Fibroblast of the aortic adventitia (primary cell): ENCODE measurements around the gene TUT4. TPM values are rescaled to one million over a fixed set of nuclear protein-coding genes. Genes with fewer than 3 reads are reported as not detected.

Experiments
- DNase-seq: peaks from one replicate; pipeline ENCODE4 v3.0.0-alpha.2; 2010; ENCODE audit warnings: low read depth
- H3K4me3 ChIP-seq: 2 replicates; pipeline ENCODE4 v1.5.1; 2011; ENCODE audit warnings: low read depth, mild to moderate bottlenecking, control low read depth, low read length, moderate library complexity
- total RNA-seq: library from RNA; depleted of rRNA; stranded (reverse); fragments of >200 nt; gene quantifications from 2 replicates; pipeline ENCODE4 v1.2.3, GENCODE V29; 2012; ENCODE audit warnings: low replicate concordance
- TF ChIP-seq, protein P1 (sequence below): IDR thresholded peaks from 2 replicates; pipeline ENCODE4 v1.5.1; 2011; ENCODE audit warnings: mild to moderate bottlenecking, low read length, control low read depth, inconsistent platforms; ENCODE audit not compliant: insufficient read depth

The TUT4 gene
- total RNA-seq, 1 donor = 42.5 TPM

DNA sequence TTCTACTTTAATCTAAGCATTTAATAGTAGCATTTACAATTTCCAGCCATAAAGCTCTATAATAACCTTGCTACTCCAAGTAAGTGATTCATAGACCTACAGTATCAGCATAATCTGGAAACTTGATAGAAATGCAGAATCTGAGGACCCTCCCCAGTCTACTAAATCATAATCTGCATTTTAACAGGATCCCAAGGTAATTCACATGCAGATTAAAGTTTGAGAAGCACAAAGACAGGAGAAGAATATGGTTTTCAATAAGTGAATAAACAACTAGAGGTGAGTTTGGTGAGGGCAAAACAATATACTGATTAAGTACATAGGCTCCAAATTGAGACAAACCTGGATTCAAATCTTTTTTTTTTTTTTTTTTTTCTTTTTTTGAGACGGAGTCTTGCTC, 91.1 kb downstream of the TUT4 start:
- no peak for DNase-seq
- H3K4me3 ChIP-seq = no peak overlapping the region
- TF ChIP-seq, protein P1, sequence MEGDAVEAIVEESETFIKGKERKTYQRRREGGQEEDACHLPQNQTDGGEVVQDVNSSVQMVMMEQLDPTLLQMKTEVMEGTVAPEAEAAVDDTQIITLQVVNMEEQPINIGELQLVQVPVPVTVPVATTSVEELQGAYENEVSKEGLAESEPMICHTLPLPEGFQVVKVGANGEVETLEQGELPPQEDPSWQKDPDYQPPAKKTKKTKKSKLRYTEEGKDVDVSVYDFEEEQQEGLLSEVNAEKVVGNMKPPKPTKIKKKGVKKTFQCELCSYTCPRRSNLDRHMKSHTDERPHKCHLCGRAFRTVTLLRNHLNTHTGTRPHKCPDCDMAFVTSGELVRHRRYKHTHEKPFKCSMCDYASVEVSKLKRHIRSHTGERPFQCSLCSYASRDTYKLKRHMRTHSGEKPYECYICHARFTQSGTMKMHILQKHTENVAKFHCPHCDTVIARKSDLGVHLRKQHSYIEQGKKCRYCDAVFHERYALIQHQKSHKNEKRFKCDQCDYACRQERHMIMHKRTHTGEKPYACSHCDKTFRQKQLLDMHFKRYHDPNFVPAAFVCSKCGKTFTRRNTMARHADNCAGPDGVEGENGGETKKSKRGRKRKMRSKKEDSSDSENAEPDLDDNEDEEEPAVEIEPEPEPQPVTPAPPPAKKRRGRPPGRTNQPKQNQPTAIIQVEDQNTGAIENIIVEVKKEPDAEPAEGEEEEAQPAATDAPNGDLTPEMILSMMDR = no peak

DNA sequence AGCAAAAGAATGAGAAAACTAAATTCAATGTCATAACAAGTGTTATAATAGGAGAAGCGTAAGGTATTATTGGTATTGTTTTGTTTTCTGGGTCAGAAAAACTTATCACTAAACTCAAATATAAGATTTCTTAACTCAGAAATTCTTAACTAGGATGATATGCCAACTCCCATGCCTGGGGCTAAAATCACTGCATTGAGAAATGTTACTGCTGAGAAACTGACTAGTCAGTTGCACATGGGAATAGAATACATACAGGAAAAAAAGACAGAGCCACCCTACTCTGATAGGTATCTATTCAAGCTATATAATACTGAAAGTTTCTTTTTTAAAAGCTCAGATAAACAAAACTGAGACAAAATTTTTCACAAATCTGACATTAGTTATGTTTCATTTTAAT, 92.2 kb downstream of the TUT4 start:
- H3K4me3 ChIP-seq = no peak overlapping the region
- TF ChIP-seq, protein P1 = no peak
- DNase-seq = peak; percentile 31

DNA sequence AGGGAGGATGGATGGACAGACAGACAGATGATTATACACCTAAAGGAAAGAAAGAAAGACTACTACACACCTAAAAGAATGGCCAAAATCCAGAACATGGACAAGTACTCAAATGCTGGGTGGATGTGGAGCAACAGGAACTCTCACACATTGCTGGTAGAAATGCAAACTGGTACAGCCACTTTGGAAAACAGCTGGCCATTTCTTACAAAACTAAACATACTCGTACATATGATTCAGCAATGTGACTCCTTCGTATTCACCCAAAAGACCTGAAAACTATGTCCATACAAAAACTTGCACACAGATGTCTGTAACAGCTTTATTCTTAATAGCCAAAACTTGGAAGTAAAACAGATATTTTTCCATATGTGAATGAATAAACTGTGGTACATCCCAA, 97.2 kb downstream of the TUT4 start:
- DNase-seq = no peak
- no peak overlapping the region for H3K4me3 ChIP-seq
- TF ChIP-seq, protein P1 = no peak

DNA sequence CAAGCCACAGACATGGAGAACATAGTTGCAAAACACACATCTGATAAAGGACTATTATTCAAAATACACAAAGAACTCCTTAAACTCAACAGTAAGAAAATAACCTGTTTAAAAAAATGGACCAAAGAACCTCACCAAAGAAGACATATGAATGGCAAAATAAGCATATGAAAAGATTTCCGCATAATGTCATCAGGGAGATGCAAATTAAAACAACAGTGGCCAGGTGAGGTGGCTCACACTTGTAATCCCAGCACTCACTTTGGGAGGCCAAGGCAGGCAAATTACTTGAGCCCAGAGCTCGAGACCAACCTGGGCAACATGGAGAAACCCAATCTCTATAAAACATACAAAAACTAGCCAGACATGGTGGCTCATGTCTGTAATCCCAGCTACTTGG, 98.1 kb downstream of the TUT4 start:
- no peak for DNase-seq
- TF ChIP-seq, protein P1 = no peak
- H3K4me3 ChIP-seq = no peak overlapping the region

DNA sequence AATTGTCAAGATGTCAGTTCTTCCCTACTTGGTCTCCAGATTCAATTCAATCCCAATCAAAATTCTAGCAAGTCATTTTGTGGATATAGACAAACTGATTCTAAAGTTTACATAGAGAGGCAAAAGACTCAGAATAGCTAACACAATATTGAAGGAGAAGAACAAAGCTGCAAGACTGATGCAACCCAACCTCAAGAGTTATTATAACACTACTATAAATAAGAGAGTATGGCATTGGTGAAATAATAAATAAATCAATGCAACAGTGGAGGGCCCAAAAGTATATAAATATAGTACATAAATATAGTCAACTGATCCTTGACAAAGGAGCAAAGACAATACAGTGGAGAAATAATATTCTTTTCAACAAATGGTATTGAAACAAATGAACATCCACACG, 98.8 kb downstream of the TUT4 start:
- no peak overlapping the region for H3K4me3 ChIP-seq
- DNase-seq = peak; percentile 7
- TF ChIP-seq, protein P1 = no peak

DNA sequence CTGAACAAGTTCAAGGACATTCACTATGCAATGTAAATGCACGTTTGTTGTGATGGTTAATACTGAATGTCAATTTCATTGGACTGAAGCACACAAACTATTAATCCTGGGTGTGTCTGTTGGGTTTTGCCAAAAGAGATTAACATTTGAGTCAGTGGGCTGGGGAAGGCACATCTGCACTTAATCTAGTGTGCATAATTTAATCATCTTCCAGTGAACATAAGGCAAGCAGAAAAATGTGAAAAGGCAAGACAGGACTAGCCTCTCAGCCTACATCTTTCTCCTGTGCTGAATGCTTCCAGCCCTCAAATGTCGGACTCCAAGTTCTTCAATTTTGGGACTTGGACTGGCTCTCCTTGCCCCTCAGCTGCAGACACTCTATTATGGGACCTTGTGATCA, 108.4 kb downstream of the TUT4 start:
- DNase-seq = no peak
- no peak overlapping the region for H3K4me3 ChIP-seq
- TF ChIP-seq, protein P1 = no peak

DNA sequence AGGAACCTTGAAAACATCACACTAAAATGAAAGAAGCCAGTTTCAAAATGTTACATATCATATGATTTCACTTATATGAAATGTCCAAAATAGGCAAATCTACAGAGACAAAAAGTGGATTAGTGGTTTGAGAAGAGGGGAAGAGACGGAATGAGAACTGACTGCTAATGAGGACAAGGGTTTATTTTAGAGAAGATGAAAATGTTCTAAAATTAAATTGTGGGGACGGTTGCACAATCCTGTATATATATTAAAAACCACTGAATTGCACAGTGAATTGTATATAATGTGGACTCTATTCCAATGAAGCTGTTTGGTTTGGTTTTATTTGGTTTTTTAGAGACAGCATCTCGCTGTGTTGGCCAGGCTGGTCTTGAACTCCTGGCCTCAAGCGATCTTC, 112.9 kb downstream of the TUT4 start:
- DNase-seq = no peak
- TF ChIP-seq, protein P1 = no peak
- no peak overlapping the region for H3K4me3 ChIP-seq
